GM21737 (cell line): ENCODE results near the gene FAM43B.

Source experiments
- ATAC-seq: cut with Tn5 transposase; IDR thresholded peaks from one replicate; pipeline ENCODE4 v1.9.1; 2021; ENCODE audit warnings: mild to moderate bottlenecking, moderate library complexity; ENCODE audit not compliant: unreplicated experiment

The FAM43B gene

DNA sequence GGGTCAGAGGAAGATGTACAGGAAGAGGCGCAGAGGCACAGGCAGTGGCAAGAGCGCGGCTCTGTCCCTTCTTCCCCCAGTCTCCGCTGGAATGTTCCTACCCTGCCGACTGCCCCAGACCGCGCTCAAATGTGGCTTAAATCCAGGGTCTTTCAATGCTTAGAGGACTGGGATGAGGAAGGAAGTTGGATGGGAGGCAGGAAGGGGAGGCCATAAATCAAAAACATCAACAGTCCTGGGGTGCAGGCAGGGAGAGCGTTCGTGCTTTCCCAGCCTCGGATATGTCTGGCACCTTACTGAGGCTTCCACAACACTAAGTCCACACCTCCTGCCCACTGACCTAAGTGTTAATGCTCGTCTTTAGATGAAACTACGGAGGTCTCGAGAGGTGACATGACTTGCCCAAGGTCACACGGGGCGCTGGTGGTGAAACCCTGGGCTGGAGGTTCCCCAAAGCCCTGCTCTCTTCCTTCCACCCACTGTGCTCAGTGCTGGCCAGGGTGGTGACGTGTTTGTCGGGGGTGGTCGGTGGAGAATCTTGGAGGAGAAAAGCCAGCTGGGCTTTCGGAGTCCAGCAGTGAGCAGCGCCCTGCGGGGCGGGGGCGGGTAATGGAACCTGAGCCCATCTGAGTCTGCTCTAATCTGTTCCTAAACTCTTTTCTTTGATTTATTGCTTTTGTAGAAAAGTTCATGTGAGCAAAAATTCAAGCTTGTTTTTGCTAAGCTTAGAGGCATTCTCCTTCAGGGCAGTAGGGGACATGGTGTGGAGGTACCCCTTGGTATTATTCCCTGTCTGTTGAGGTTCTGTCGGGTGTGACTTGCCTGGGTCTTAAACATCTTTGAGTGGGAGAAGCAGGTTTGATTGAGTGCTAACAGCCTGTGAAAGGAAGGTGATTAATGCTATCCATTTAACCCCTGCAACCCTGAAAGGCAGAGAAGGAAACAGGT lies 37.2 kb downstream of the FAM43B start:
- ATAC-seq = no peak

DNA sequence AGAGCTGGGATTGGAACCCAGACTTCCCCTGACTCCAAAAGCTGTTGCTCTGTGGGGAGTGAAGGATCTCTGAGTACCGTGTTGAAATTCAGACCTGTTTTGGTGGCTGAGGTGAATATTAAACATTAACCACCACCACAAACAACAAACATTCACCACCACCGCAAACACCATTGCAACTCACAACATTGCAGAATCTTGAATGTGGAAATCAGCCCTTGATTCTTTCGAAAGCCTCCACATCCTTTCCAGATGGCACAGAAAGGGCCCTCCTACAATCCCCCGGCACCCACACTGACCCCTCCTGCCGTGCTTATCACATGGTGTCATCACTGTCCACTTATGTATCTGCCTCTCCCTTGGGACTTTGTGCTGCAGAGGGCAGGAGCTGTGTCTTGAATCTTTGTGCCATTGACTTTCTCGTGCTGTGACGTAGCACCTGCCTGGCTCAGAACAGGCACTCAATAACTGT lies 38.0 kb downstream of the FAM43B start:
- no peak for ATAC-seq

DNA sequence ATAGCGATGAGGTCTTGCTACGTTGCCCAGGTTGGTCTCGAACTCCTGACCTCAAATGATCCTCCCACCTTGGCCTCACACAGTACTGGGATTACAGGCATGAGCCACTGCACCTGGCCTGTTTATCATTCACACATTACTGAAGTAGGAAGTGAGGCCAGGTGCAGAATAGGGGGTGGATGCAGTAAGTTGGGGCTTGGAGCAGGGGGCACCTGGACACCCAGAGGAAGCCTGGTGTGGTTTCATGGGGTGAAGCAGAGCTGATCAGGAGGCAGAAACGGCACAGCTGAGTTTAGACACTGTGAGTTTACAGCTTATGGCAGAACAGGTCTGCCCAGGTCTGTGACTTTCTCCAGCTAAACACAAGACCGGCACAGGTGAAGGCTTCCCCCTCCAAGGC lies 41.4 kb downstream of the FAM43B start:
- ATAC-seq = no peak

DNA sequence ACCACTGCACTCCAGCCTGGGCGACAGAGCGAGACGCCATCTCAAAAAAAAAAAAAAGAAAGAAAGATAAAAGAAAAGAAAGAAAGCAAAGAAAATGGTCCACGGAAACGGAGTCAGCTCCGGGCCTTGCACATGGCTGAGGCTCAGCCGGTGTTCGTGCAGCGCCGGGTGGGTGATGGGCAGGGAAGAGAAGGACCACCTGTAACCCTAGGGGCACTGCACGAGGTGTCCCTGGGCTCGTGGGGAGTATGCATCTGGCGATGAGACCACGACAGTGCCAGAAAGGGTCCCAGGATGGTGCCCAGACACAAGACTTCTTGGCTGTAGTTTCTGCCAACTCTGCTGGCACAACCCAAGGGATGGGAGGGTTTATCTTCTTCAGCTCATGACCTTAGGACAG lies 42.4 kb downstream of the FAM43B start:
- no peak for ATAC-seq

DNA sequence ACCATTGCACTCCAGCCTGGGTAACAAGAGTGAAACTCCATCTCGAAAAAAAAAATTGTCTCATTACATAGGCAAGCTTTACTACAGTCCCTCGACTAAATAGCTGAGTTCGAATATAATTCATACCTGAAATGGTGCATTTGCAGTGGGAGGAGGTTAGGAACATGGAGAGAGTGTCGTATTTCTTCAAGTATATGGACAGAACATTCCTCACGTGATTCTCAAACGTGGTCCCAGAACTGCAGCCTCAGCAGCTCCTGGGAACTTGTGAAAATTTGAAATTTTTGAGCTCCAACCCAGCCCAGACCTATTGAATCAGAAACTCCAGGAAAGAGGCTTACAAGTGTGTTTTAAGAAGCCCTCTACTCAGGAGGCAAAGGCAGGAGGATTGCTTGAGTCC lies 43.7 kb downstream of the FAM43B start:
- ATAC-seq = no peak

DNA sequence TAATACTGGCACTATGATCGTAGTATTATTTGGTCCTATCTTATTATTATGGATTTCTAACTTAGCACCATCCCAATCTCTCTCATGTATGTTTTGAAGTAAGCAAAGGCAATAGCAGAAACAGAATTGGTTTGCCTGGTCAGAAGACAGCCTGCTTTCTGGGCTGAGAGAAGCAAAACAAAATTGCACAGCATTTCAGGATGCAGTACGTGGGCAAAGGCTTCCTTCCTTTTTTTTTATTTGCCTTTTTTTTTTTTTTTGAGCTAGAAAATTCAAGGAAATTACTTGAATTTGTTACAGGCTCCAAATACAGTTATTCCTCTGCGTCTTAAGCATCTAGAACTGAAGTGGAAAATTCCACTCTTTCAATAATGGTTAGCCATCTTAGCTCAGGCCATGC lies 45.3 kb downstream of the FAM43B start:
- ATAC-seq = no peak

- ATAC-seq = no peak
Measured at GRCh38 chr1:20600156-20600555, 47.8 kb downstream of the FAM43B start.

- no peak for ATAC-seq
Measured at GRCh38 chr1:20601129-20601825, 48.9 kb downstream of the FAM43B start.

DNA sequence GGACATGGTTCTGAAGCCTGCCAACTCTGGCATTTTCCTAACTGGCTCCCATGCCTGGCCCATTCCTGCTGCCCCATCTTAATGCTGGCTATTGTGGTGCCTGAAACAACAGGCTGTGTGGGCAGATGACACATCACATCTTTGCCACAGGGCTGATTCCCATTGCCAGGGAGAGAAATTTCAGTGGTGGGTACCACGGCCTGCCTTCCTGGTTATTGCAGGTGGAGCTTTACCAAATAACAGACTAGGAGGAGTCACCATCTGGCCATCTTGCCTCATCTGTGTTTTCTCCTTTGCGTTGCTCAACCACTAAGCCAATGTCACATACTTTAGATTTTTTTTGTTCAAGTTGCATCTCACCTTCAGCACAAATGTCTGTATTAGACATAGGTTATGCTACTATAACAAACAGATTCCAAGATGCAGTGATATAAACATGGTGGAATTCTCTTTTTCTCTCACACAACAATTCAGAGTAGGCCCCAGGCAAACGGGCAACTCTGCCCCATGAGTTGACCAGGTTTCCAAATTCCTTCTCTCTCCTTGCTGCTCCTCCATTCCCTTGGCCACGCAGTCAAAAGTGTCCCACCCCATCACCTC lies 50.6 kb downstream of the FAM43B start:
- ATAC-seq = no peak

GRCh38 chr1:20603504-20604464 lies 51.4 kb downstream of the FAM43B start:
- ATAC-seq = no peak
